Measurements from ENCODE around the gene C2orf68.

DNA sequence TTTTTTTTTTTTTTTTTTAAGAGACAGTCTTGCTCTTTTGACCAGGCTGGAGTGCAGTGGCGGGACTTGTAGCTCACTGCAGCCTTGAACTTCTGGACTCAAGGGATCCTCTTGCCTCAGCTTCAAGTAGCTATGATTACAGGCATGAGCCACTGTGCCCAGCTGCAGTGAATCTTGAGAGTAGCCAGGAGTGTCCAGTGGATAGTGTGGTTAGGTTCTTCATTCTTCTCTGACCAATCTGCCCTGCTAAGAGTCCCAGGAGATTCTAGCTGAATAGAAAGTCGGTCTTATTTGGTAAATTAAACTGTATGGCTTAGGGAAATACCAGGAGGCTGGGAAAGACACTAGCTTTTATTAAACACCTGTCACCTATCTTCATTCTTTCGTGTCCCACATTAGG, 19.4 kb upstream of the C2orf68 start:
- TF ChIP-seq, protein P1, sequence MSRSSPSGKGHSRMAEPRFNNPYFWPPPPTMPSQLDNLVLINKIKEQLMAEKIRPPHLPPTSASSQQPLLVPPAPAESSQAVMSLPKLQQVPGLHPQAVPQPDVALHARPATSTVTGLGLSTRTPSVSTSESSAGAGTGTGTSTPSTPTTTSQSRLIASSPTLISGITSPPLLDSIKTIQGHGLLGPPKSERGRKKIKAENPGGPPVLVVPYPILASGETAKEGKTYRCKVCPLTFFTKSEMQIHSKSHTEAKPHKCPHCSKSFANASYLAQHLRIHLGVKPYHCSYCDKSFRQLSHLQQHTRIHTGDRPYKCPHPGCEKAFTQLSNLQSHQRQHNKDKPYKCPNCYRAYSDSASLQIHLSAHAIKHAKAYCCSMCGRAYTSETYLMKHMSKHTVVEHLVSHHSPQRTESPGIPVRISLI (tag by site-specific recombination; IDR thresholded peaks at IDR 0.05) = no peak
- TF ChIP-seq, protein P2, sequence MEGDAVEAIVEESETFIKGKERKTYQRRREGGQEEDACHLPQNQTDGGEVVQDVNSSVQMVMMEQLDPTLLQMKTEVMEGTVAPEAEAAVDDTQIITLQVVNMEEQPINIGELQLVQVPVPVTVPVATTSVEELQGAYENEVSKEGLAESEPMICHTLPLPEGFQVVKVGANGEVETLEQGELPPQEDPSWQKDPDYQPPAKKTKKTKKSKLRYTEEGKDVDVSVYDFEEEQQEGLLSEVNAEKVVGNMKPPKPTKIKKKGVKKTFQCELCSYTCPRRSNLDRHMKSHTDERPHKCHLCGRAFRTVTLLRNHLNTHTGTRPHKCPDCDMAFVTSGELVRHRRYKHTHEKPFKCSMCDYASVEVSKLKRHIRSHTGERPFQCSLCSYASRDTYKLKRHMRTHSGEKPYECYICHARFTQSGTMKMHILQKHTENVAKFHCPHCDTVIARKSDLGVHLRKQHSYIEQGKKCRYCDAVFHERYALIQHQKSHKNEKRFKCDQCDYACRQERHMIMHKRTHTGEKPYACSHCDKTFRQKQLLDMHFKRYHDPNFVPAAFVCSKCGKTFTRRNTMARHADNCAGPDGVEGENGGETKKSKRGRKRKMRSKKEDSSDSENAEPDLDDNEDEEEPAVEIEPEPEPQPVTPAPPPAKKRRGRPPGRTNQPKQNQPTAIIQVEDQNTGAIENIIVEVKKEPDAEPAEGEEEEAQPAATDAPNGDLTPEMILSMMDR (tag by site-specific recombination; IDR thresholded peaks at IDR 0.05) = no peak
- TF ChIP-seq, protein P3, sequence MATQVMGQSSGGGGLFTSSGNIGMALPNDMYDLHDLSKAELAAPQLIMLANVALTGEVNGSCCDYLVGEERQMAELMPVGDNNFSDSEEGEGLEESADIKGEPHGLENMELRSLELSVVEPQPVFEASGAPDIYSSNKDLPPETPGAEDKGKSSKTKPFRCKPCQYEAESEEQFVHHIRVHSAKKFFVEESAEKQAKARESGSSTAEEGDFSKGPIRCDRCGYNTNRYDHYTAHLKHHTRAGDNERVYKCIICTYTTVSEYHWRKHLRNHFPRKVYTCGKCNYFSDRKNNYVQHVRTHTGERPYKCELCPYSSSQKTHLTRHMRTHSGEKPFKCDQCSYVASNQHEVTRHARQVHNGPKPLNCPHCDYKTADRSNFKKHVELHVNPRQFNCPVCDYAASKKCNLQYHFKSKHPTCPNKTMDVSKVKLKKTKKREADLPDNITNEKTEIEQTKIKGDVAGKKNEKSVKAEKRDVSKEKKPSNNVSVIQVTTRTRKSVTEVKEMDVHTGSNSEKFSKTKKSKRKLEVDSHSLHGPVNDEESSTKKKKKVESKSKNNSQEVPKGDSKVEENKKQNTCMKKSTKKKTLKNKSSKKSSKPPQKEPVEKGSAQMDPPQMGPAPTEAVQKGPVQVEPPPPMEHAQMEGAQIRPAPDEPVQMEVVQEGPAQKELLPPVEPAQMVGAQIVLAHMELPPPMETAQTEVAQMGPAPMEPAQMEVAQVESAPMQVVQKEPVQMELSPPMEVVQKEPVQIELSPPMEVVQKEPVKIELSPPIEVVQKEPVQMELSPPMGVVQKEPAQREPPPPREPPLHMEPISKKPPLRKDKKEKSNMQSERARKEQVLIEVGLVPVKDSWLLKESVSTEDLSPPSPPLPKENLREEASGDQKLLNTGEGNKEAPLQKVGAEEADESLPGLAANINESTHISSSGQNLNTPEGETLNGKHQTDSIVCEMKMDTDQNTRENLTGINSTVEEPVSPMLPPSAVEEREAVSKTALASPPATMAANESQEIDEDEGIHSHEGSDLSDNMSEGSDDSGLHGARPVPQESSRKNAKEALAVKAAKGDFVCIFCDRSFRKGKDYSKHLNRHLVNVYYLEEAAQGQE (tag by site-specific recombination; IDR thresholded peaks at IDR 0.05) = no peak
- no peak for TF ChIP-seq ZNF785 (tag by site-specific recombination; IDR thresholded peaks at IDR 0.05)
- TF ChIP-seq, protein P4, sequence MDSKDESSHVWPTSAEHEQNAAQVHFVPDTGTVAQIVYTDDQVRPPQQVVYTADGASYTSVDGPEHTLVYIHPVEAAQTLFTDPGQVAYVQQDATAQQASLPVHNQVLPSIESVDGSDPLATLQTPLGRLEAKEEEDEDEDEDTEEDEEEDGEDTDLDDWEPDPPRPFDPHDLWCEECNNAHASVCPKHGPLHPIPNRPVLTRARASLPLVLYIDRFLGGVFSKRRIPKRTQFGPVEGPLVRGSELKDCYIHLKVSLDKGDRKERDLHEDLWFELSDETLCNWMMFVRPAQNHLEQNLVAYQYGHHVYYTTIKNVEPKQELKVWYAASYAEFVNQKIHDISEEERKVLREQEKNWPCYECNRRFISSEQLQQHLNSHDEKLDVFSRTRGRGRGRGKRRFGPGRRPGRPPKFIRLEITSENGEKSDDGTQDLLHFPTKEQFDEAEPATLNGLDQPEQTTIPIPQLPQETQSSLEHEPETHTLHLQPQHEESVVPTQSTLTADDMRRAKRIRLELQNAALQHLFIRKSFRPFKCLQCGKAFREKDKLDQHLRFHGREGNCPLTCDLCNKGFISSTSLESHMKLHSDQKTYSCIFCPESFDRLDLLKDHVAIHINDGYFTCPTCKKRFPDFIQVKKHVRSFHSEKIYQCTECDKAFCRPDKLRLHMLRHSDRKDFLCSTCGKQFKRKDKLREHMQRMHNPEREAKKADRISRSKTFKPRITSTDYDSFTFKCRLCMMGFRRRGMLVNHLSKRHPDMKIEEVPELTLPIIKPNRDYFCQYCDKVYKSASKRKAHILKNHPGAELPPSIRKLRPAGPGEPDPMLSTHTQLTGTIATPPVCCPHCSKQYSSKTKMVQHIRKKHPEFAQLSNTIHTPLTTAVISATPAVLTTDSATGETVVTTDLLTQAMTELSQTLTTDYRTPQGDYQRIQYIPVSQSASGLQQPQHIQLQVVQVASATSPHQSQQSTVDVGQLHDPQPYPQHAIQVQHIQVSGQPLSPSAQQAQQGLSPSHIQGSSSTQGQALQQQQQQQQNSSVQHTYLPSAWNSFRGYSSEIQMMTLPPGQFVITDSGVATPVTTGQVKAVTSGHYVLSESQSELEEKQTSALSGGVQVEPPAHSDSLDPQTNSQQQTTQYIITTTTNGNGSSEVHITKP (tag by site-specific recombination; IDR thresholded peaks at IDR 0.05) = no peak
- no peak for TF ChIP-seq ZNF175 (tag by site-specific recombination; IDR thresholded peaks at IDR 0.05)
- TF ChIP-seq SP2 (tag by site-specific recombination; IDR thresholded peaks at IDR 0.05) = no peak

Measured in HEK293 (cell line).